GM20431 (cell line): ENCODE results near the gene ELP5.
"Not testable (repeated sequence)": the region's sequence is repeated elsewhere in the genome, so short reads cannot be mapped to it uniquely, and the experiment has no call there.

Source experiments
- in situ Hi-C: fragments of 300-500 bp; cut with MseI, MboI; formaldehyde crosslinking; loops from one replicate; pipeline ENCODE4 v1.15.0; 2020; ENCODE audit warnings: low sequenced_read_pairs; ENCODE audit not compliant: unreplicated experiment

Gene ELP5

DNA sequence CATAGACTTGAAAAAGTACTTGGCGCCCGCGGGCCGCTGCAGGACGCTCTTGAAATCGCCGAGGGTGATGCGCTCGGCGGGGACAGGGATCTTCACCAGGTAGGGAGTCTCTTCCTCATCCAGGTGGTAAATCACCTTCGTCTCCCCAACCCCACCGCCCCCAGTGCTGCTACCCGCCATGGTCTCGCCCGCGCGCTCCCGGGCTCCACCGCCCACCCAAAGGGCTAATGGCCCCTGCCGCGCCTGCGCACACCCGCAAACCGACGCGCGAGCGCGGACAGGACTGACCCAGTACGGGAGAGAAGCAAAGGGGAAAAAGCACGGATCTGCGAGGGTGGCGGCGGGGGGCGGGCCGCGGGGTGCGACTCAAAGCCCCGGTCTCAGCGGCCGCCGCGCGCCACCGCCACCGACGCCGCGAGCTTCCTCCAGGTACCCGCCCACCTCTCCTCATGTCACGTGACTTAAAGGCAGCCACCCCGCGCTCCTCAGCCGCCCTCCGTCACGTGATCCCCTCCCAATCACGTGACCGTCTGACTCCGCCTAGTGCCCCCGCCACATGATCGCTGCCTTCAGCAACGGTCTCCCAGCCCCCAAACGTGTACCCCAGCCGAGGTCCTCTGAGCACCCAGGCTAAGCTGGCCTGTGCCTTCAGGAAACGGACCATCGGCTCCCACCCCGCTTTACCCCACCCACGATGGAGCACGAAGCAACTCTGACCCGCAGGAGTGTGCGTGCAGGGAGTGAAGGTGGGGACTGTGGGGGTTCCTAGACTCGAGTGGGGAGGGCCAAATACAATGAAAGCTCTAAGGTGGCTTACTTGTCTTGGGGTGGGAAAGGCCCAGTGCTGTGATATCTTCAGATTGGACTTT is 17.7 kb upstream of the ELP5 start, which contains the start of gene DVL2:
DVL2 (minus strand) TSS at position 435 of the 869 bp plus-strand sequence; CDS start at position 180, 255 bp downstream.
- in situ Hi-C loops, result no loop called here

DNA sequence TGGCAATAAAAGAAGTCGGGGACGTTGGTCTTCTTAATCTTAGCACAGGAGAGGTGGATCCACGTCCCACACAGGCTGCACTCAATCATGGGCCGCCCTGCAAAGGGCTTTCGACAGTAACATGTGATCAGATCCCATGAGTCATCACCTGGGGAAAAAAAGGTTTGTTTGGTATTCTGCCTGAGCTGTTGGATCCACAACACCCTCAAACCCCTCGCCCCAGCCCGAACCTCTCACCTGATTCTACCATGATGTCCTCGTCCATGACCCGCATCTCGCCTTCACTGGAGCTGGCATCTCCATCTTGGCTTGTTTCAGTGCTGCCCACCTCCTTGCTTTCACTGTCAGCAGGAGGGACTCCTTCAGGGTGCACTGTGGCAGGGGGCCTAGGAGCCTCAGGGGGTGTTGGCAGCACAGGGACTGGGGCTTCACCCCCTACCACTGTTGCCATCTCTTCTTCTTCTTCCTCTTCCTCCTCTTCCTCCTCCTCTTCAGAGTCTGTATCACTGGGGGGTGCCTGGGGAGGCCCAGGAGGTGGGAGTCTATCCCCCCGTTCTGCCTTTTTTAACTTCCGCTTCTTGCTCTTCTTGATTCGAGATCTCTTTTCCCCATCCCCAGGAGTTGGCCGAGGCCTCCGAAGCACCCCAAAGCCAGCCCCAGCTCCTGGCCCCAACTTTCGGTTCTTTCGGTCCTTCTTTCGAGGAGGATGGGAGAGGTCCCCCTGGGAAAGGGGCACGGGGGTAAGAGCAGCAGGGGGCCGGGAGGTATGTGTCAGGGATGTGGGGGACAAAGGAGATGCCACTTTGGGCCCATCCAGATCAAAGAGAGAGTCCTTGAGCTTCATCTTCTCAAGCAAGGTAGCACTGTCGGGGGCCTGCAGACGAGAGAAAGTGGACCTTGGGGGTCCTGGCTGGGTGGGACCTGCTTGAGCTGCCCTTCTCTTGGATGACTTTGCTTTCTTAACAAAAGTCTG is 16.0 kb upstream of the ELP5 start:
- in situ Hi-C loops, result no loop called here

DNA sequence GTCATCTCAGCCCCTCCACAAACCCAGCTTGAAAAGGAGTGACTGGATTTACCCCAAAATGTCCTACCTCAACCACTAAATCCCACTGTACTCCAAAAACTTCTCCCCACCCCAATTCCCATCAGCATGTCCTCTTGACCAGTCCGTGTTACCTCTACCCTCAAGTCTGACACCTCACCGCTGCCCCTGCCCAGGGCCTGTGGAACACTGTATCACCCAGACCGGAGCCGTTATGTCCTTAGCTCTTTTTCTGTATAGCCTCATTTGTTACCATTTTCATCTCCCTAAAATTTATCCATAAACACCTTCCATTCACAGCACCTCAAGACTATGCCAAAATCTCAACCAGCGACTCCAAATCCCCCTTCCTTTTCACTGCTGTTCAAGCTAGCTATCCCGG is 15.2 kb upstream of the ELP5 start:
- in situ Hi-C loops, result no loop called here

DNA sequence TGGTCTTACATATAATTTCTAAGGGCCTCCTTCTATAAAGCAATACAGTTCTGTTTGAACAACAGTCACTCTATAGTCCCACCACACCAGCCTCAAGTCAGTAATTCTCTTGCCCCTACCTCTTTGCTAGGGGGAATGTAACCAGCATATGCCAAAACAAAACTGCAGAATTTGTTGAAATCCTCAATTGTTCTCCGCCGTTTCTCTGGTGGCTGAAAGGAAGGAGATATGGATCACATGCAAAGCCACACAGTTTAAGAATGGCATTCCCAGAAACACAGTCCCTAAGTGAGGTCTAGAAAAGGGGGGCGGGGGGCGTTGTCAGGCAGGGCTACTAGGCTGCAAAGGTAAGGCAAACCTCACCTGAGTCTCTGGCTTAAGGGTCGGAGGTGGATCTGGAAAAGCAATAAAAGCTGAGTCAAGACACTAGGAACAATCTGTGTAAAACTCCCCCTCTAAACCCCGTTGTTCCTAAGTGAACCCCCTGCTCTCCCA is 14.7 kb upstream of the ELP5 start:
- in situ Hi-C loops, result no loop called here

DNA sequence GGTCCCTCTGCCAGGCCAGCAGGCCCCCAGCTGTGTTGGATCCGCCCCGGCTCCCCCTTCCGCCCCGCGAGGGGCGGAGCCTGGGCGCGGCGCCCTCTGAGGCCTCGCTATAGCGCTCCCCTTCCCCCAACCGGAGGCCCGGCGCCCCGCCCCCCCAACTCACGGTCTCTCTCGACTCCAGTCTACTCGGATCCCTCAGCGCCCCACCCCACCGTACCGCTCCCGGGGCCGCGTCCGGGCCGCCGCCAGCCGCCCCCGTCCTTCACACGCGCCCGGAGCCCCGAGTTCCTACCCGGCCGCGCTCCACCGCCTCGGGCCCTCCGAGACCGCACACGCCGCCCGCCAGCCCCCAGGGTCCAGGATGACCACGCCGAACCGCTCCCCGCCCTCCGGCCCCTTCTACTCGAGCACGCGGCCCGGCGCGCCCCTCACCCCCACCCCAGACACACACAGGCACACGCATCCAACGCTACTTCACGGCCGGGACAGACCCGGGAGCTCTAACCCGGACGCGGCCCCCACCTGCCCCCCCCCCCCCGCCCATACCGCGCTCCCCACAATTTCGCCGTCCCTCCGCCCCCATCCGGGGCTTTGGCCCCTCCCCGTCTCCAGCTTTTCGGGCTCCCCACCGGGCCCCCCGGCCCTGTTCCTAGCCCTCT is 14.1 kb upstream of the ELP5 start:
- in situ Hi-C loops, result no loop called here

DNA sequence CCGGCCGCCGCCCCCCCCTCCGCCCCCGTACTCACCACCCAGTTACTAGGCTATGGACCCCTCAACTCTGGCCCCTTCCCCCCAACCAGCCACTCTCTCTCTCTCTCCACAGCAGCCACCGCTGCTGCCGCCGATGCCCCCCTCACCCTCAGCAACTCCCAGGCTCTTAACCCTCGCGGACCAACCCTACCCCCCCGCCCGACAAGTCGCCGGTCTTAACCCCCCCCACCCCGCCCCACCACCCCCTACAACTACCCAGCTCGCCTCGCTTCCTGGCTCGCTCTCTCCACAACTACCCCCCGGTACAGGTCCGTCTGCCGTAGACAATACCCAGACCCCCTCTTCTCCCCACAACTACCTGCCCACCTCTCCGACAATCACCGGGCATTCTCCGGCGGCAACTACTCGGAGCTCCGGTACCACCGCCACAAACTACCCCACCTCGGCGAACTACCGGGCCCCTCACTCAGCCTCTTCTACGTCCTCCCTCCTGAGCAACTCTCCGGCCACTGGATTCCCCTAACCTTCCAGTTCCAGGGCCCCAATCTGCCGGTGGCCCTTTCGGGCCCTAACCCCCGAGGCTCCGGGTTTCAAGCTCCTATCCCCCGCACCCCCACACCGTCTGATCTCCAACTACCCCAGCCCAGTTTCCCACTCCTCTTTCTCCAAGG is 13.5 kb upstream of the ELP5 start:
- in situ Hi-C loops, result no loop called here

DNA sequence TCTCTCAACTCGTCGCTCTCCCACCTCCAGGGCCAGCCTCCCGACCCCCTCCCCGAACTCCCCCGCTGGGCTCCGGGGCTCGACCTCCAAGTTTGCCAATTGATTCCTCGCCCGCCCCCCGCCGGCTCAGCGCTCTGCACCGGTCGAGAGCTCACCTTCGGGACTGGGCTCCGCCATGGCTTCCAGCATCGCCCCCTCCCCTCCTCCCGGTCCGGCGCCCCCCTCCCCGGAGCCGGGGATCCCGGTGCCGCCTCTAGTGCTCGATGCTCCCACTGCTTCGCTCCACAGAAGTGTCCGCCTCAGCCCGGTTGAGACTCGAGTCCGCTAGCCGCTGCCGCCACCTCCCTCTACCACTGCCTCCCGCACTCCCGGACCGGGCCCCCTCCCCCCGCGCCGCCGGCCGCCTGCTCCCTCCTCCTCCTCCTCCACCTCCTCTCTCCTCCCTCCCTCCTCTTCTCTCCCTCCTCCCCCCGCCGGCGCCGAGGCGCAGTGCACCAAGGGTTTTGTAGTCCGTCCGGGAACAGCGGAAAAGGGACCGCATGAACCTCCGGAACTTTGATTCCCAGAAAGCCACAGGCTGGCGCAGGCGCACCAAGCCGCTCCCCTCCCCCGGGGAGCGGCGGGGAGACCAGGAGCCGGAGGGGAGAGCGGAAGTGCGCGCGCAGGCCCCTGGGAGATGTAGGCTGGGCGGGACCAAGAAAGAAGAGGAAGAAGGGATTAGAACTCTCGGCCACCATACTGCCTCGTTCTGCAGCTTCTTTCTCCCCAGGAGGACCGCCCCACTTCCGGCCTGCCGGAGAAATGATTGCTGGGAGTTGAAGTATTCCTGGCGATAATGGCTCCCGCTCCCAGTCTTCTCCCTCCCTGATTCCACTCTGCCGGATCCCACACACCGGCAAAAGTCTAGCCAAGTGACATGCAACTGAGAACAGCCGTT is 12.7 kb upstream of the ELP5 start, which contains the start of gene PHF23:
PHF23 (minus strand) TSS at position 367 of the 937 bp plus-strand sequence; CDS start at position 189, 178 bp downstream.
- in situ Hi-C loops, result no loop called here

DNA sequence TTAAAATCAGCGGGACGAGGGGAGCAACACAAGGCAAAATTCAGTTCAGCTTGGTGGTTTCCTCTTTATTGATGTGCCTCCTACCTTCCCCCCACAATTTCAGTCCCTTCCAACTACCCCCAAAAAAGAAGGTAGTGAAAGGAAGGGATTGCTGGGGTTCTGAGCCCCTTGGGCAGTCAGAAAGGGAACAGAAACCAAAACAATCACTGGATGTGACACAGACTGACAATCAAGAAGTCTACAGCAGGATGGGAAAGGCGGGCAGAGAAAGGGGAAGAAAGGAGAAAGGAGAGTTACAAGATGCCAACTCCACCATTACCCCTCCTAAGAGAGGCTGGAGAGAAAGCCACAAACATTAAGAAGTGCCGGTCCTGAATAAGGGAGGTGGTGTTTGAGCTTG is 11.6 kb upstream of the ELP5 start:
- in situ Hi-C loops, result no loop called here

DNA sequence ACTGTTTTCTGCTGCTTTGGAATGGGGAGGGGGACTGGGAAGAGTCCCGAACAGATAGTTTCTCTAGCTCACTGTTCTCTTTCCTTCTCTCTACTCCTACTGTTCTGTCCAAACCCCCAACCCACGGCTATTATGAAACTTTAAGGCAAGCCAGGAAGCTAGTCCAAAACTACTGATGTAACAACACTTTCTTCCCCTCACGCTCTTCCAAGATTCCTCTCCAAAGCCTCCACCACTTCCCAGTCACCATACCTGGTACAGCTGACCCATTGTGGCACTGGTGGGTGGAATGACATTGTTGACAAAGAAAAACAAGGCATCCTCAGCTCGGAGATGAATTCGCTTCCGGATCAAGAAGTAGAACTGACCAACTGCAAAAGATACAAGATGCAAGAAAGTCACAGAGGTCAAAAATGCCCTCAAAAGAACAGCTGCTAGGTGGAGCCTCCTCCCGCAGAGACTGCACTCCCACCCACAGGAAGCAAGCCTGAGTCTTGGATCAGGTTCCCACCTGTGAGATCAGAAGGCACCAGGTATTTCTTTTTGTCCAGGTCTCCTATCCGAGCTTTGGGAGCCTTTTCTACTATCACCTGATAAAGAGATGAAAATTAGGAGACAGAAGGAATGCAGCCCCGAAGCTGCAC is 10.8 kb upstream of the ELP5 start:
- in situ Hi-C loops, result no loop called here

DNA sequence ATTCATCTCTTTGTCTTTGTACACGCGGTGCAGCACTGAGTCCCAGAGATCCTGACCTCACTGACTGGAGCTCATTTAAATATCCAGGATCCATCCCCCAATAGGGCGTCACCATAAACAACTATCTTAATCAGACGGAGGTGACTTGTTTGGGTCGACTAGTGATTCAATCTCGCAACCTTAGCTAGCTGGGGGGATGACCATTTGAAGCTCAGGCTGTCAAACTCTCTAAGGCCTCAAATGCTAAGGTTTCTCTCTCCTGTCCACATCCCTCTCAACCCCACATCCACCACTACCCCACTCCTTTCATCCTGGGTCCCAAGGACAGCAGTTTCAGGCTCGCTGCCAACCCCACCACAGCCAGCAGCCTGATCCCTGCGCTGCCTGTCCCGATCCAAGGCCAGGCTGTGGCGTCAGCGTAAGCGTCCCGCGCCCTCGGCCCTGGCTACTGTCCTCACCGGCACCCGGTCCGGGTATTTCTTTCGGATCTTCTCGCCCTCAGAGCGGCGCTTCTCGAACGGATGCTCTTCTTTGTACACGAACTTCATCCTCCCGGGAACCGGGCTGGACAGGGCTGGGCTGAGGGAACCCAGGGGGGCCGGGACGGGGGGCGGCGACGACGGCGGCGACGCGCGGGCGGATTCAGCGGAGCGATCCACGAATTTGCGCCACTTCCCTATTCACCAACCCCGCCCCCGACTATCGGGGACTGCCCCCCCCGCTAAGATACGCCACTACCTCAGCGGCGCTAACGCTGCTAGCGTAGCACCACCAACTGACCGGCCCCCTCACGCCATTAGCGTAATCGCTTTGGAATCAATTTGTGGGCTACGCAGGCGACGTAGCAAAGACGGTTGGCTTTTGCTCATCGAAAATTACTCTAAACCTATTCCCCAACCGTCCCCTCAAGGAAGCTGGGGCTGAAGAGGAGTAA is 10.0 kb upstream of the ELP5 start, which contains the start of gene GABARAP:
GABARAP (minus strand) TSS at position 667 of the 934 bp plus-strand sequence; CDS start at position 548, 119 bp downstream.
- in situ Hi-C loops, result no loop called here

DNA sequence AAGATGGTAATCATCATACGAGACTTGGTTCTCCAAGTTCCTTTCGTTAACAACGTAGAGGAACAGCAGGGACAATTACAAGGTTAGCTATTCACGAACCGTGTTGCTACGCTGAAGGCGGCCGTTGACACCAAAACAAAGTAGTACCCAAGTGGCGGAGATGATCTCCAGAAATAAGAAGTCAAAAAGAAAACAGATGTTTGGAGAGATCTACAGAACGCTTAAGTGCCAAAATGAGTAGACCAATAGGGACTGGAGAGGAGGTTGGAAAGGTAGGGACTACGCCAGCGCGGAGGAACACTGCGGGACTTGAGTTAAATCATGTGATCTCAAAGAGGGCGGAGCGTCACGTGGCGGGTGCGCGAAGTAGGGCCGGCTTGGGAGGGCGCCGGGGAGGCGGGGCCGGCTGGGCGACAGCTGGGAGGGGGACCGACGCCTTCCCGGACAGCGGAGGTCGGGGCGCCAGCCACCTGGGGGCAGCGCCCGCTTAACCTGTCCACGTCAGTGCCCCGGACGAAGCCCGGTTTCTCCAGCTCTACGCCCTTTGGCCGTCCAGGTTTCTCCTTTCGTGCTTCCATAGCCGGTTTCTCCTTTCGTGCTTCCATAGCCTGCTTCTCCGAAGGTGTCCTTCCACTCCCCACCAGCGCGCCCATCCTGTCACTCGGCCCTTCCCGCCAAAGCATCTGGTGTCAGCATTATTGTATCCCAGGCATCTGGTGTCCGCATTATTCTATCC is 9.1 kb upstream of the ELP5 start:
- in situ Hi-C loops, result no loop called here

DNA sequence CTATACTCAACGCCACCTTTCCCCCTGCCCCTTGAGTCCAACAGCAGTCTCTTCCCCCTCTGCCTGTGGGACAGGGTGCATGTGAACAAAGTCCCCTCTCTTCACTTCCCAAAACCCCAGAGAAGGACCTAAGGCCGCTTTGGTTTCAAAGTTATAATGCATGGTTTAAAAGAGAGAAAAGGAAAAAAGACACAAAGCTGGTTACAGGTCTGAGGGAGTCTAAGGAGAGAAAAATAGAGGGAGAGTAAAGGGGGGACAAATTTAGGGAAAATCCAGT is 8.6 kb upstream of the ELP5 start:
- in situ Hi-C loops, result no loop called here

DNA sequence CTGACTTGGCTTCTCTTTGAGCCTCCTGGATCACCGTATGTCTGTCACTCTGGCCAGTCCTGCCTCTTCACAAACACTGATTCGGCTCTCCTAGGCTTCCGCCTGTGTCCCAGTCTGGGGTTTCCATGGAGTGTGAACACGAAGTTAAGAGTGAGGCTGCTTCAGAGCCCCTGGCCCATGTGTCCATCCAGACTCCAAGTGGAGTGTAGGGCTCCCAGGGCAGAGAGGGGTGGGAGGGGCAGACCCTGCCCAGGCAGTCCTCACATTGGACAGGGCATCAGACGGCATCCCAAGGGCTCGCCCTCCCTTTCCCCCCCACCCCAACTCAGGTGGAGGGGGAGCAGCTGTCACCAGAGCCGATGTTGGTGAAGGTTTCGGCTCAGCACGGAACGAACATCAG is 8.2 kb upstream of the ELP5 start:
- in situ Hi-C loops, result not testable (repeated sequence)

DNA sequence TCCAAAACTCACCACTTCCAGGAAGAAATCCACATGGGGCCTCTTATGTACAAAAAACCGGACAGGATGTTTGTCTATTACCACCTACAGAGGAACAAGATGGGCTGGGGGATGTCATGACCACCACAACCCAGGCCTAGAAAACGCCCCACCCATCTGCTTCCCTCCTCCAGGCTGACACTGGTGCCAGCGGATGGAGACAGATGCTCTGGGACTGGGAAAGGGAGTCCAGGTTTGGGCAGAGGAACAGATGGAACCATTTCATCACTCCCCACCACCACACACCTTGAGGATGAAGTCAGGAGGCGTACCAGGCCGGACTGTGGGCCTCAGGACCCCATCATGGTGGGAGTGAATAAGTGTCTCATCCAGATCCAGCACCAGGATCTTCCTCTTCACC is 5.2 kb upstream of the ELP5 start:
- in situ Hi-C loops, result no loop called here

DNA sequence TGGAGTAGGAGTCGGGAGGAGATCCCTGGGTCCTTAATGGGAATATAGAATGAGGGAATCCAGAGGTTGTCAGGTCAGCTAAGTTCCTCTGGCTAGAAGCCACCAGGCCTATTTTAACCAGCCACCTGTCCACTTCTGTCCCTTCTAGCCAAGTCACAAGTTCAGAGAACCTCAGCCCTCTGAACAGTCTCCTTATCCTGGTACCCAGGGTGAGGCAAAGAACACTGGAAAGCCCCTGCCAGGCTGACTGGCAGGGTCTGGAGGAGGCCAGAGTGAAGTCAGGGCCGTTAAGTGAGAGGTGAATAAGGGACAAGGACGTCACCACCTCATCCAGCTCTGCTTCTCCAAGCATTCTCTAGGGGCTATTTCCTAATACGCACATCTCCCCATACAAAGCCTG is 3.2 kb upstream of the ELP5 start:
- in situ Hi-C loops, result no loop called here

DNA sequence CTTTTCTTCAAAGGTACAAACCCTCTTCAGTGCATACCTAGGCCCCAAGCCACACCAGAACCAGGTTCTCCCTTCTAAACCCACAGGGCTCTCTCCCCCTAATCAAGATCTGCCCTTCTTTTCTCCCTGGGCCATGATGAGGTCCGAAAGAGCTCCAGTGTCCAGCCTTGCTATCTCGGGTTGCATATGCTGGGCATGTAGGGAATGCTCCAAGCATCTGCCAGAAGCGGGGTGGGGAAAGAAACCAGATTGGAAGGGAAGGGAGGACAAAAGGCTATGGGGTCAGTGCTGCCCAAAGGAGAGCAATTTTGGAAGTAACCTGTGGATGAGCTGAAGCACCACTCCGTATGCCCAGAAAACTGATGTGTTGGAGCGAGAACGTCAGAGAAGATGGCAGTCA is 2.8 kb upstream of the ELP5 start:
- in situ Hi-C loops, result no loop called here
